Occipital lobe (tissue), 2 donors: Measurements from ENCODE around the gene FAM76B. TPM values are rescaled to one million over a fixed set of nuclear protein-coding genes. Genes with fewer than 3 reads are reported as not detected.

Experiments
- DNase-seq: peaks from one replicate; lab custom pipeline; 2025; lab: John Stamatoyannopoulos, UW
- total RNA-seq: library from RNA; depleted of rRNA; stranded (reverse); fragments of >200 nt; gene quantifications from one replicate; pipeline ENCODE4 v1.2.3, GENCODE V29; 2014

FAM76B gene
- total RNA-seq, 1 donor from 2014 or later, result 73.0 TPM

- no peak for DNase-seq
Measured at GRCh38 chr11:95732930-95733602, 56.5 kb downstream of the FAM76B start.

GRCh38 chr11:95729462-95729861 lies 60.1 kb downstream of the FAM76B start:
- DNase-seq, result no peak

GRCh38 chr11:95728790-95729189 lies 60.8 kb downstream of the FAM76B start:
- DNase-seq, result no peak

GRCh38 chr11:95728094-95728493 lies 61.5 kb downstream of the FAM76B start:
- no peak for DNase-seq

- DNase-seq, result peak; percentile 24
Measured at GRCh38 chr11:95727620-95728019, 62.0 kb downstream of the FAM76B start.

GRCh38 chr11:95727111-95727510 lies 62.5 kb downstream of the FAM76B start:
- DNase-seq, result no peak

GRCh38 chr11:95725196-95725595 lies 64.4 kb downstream of the FAM76B start:
- no peak for DNase-seq

GRCh38 chr11:95723361-95723942 lies 66.1 kb downstream of the FAM76B start:
- no peak for DNase-seq

GRCh38 chr11:95720195-95720594 lies 69.4 kb downstream of the FAM76B start:
- DNase-seq, result no peak

Other genes starting within 250 kb of the FAM76B start
- gene CEP57, start 716 bp upstream of the FAM76B start, total RNA-seq, result 117 TPM
- gene MTMR2, start 134.3 kb upstream of the FAM76B start, total RNA-seq, result 24.5 TPM